GM18870 (cell line): ENCODE results near the gene SPIRE1.
"Not testable (repeated sequence)": the region's sequence is repeated elsewhere in the genome, so short reads cannot be mapped to it uniquely, and the experiment has no call there.

Source experiments
- ATAC-seq: cut with Tn5 transposase; IDR thresholded peaks from one replicate; pipeline ENCODE4 v1.9.1; 2021; ENCODE audit warnings: moderate library complexity; ENCODE audit not compliant: unreplicated experiment

SPIRE1 gene

DNA sequence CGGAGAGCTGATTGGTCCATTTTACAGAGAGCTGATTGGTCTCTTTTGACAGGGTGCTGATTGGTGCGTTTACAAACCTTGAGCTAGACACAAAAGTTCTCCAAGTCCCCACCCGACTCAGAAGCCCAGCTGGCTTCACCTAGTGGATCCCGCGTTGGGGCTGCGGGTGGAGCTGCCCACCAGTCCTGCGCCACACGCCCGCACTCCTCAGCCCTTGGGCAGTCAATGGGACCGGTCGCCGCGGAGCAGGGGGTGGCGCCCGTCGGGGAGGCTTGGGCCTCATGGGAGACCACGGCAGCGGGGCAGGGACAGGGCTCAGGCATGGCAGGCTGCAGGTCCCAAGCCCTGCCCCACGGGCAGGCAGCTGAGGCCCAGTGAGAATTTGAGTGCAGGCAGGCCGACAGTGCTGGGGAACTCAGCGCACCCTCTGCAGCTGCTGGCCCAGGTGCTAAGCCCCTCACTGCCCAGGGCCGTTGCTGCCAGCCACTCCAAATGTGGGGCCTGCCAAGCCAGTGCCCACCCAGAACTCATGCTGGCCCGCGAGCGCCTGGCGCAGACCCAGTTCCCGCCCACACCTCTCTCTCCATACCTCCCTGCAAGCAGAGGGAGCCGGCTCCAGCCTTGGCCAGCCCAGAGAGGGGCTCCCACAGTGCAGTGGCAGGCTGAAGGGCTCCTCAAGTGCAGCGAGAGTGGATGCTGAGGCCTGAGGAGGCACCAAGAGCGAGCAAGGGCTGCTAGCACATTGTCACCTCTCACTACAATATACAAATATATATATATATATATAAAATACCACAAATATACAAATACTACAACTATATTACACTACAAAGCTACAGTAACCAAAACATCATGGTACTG, 100.7 kb downstream of the SPIRE1 start:
- ATAC-seq, result no peak

DNA sequence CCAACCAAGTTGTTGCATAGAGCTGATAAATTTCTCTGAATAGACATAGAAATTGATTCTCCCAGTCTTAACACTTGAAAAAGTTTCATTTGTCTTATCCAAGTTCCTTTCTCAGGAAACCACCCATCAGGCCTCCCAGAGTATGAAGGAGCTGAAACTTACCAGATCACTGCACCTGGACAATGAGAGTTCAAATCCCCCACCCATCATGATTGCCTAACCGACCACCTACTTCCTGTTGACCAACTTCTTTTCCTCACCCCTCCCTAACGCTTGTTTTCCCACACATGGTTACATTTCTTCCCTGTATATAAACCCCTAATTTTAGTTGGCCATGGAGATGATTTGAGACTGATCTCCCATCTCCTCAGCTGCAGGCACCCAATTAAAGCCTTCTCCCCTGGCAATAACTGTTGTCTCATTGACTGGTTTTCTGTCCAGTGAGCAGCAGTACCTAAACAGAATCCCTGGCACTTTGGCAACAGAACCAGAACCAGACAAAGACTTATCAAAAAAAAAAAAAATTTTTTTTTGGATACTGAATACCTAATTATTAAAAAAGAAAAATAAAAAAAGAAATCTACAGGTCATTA, 103.0 kb downstream of the SPIRE1 start:
- ATAC-seq, result no peak

DNA sequence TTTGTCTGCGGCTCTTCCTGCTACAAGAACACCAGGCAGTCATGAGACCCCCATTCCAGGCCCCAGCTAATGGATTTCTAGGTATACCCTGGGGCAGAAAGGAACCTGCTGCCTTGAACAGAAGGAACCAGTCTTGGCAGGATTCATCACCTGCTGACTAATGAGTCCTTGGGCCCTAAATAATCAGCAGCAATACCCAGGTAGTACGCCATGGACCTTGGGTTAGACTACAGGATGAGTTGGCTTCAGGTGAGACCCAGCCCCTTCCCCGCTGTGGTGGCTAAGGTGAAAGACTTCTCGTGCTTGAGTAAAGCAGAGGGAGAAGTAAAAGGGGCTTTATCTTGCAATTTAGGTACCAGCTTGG, 105.0 kb downstream of the SPIRE1 start:
- ATAC-seq, result no peak

DNA sequence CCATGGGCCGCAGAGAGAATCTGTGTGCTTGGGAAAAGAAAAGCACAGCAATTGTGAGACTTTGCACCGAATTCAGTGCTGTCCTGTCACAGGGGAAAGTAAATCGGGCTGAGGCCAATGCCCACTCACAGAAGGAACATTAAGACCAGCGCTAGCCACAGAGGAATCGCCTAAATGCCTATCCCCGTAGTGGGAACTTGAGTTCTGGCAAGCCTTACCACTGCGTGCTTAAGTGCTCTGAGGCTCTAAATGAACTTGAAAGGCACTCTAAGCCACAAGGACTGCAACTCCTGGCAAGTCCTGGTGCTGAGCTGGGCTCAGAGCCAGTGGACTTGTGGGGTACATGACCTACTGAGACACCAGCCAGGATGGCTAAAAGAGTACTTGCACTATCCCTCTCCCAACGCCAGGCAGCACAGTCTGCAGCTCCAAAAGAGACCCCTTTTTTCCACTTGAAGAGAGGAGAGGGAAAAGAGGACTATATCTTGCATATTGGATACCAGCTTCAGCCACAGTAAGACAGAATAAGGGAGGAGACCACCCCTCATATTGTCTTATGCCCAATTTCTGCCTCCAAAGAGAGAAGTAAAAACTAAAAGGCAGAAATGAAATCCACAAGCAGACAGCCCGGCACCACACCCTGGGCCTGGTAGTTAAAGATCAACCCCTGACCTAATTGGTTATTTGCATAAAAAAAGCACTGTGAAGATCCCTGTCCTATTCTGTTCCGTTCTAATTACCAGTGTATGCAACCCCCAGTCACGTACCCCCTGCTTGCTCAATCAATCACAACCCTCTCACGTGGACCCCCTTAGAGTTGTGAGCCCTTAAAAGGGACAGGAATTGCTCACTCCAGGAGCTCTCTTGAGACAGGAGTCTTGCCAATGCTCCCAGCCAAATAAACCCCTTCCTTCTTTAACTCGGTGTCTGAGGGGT, 105.7 kb downstream of the SPIRE1 start:
- ATAC-seq, result not testable (repeated sequence)

DNA sequence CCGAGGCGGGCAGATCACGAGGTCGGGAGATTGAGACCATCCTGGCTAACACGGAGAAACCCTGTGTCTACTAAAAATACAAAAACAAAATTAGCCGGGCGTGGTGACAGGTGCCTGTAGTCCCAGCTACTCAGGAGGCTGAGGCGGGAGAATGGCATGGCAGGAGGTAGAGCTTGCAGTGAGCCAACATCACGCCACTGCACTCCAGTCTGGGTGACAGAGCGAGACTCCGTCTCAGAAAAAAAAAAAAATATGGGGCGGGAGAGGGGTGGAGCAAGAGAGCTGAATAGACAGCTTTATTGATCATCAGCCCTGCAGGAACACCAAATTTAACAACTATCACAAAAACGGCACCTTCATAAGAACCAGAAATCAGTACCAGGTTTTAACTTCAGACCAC, 106.4 kb downstream of the SPIRE1 start:
- ATAC-seq, result not testable (repeated sequence)

DNA sequence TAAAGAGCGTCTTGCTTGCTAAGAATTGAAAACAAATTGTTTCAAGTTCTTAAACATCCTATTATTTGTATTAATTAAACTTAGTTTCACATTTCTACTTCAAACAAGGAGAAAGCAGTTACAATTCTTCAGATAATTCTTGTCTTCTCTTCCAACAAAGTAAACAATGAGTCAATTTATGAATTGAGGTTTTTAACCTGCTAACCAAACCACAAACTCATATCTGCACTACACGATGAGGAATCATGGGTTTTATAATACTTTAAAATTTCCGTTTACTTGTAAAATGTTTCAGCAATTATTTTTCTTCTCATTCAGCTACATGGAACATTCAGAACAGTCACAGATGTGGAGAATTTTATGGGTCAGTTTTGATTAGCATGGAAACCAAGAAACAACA, 114.2 kb downstream of the SPIRE1 start:
- no peak for ATAC-seq

DNA sequence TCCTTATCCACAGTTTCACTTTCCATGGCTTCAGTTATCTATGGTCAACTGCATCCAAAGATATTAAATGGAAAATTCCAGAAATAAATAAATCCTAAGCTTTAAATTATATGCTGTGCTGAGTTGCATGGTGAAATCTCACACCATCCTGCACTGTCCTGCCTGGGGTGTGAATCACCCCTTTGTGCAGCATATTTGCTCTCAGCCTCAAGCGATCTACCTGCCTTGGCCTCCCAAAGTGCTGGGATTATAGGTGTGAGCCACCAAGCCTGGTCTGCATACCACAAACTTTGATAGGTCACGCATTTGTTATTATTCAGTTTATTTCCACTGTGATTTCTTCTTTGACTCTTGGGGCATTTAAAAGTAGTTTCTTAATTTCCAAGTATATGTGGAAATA, 117.2 kb downstream of the SPIRE1 start:
- ATAC-seq, result no peak

DNA sequence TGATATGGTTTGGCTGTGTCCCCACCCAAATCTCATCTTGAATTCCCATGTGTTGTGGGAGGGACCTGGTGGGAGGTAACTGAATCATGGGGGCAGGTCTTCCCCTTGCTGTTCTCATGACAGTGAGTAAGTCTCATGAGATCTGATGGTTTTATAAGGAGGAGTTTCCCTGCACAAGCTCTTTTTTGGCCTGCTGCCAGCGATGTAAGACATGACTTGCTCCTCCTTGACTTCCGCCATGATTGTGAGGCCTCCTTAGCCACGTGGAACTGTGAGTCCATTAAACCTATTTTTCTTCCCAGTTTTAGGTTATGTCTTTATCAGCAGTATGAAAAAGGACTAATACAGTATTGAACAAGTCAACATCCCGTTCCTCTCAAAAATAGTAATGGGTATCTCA, 118.7 kb downstream of the SPIRE1 start:
- not testable (repeated sequence) for ATAC-seq

DNA sequence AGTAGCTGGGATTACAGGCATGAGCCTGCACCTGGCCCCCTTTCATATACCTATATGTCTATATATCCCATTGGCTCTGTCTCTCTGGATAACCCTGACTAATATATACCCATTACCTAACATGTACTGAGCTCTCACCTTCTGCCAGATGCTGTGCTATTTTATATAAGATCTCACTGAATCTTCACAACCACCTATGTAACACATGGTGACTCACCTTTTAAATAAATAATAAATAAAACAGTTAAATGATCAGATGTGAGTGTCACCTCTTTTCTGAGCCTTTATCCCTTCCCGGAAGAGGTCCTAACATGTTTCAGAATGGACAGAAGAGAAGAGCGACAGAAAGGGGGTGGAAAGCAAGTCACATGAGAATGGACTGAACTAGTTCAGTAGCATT, 123.1 kb downstream of the SPIRE1 start:
- no peak for ATAC-seq

DNA sequence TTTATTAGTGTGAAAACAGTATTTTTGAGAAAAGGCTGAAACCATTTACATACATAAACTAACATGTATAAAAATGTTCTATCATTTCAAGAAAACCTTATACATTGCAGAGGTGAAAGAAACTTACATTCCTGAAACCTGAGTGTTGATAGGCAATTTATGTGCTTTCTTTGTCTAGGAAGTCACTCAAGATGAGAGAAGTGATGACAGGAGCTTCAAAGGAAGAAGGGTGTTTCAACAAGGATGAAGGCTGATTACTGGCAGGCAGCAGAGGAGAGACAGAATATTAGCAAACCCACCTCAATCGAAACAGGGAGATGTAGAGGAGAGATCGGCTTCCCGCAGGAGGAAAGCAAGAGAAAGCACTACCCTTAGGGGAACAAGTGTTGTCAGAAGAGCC, 125.2 kb downstream of the SPIRE1 start:
- ATAC-seq, result no peak

DNA sequence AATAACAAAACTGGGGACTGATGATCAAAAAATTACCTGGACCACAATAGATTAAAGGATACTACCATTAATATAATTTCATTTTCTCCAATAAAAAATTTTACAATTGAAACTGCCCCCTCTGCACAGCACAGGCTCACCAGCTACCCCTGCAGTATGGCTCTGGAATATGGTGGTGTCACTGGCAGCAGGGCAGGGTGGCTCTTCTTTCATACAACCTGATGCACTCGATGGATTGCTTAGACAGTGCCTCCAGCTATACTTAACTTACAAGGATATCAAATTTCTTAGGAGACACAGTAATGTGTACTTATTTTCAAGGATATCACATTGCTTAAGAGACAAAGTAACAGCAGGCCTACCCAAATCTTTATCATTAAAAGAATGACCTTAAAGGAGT, 126.2 kb downstream of the SPIRE1 start:
- no peak for ATAC-seq

DNA sequence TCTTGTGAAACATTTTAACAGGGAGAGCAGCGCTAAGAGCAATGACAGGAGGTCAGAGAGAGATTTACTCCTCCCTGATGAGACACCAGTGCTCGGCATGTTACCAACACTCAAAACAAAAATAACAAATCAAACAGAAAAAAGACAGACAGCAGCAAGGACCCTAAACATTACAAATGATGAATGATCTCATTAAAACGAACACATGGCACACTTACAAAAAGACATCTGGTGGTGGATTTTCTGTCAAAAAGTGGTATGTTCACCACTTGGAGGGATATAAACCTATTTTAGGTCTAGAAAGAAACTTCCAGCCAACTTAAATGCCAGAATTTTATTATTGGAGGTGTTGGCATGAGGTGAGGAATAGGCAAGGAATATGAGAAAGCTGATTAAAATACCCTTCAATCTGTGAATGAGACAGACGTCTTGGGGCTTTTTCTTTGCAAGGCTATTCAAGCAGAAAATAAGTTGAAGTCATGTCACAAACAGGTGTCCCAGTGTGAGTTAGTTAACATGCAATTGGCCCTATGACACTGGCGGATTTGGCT, 137.4 kb downstream of the SPIRE1 start:
- no peak for ATAC-seq

DNA sequence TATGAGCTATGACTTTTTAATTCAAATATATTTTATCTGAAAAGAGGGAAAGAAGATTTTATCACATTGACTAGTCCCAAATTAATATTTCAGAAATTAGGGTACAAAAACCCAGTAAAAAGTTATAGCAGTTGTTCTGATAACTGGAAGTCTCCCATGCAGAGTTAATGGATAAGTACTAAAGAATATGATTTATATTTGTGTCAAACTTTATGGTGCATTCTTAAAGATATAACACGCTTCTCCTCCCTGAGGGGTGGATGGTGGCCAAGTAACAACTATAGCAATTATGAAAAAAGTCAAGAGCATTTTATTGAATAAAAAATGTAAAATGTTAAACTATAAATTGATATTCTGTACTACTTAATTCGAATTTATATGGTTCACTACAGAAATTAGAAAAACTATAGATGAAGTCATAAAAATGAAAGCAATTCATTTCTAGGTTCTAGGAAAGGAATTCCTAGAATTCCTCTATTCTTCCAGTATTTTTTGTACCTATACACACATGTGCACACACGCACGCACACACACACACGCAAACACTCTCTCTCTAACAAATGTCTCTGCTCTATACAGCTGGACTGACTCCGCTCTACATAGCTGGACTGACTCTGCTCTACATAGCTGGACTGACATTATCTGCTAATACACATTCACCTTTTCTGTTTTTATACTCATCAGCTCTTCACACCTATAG, 138.9 kb downstream of the SPIRE1 start:
- no peak for ATAC-seq

DNA sequence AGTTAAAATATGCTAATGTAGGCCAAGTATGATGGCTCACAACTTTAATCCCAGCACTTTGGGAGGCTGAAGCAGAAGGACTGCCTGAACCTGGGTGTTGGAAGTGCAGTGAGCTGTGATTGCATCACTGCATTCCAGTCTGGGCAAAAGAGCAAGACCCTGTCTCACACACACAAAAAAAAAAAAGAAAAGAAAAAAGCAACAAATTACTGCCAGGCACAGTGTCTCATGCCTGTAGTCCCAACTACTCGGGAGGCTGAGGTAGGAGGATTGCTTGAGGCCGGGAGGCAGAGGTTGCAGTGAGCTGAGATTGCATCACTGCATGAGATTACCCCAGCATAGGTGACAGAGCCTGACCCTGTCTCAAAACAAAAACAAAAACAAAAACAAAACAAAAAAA, 139.6 kb downstream of the SPIRE1 start:
- ATAC-seq, result no peak

DNA sequence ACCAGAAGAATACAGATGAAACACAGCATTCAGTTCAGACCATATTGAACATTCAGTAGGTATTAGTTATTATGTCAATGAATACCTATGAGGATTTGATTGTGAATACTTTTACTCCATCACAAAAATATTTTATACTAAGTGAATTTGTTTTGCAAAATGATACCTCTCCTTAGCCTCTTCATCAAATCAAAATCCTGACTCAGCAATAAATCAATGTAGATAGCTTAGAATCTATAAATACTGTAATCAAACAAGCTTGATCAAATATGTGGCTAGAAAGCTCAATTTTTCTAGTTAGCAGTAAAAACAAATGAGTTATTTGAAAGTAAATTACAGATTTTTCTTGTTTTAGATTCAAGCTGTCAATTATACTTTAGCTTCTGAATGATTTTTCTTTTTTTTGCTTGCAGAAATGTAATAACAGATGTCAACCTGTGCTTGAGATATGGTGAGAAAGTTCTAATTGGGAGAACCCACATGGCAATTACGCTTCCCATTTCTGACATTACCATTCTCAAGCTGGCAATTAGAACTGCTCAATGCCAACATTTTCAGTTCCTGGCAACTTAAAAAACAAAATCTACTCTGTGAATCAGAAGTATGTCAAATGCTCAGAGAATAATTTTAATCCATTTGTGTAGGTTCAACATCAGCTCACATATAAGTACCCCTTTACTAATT, 140.6 kb downstream of the SPIRE1 start:
- ATAC-seq, result no peak

DNA sequence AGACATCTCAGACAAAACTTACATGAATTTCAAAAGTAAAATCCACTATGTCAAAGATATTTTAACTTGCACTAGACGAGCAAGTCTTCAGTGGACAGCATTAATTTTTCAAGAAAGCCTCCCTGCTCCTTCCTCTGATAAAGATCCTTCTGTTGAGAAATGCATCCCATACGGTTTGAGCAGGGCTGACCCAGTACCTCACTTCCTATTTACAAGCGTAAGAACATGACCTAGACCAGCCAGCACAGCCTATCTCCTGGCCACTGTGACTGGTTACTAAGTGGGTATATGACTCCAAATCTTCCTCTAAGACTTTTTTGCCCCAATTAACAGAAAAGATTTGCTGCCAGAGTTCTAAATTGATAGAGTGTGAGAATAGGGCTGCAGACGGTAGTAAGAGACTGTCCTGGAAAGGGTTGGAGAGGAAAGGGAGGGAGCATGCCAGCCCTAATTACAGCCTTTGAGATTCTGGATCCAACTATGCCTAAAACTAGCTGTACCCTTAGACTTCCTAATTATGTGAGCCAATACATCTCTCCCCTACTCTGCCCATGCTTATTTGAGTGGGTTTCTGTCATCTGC, 141.8 kb downstream of the SPIRE1 start:
- no peak for ATAC-seq

DNA sequence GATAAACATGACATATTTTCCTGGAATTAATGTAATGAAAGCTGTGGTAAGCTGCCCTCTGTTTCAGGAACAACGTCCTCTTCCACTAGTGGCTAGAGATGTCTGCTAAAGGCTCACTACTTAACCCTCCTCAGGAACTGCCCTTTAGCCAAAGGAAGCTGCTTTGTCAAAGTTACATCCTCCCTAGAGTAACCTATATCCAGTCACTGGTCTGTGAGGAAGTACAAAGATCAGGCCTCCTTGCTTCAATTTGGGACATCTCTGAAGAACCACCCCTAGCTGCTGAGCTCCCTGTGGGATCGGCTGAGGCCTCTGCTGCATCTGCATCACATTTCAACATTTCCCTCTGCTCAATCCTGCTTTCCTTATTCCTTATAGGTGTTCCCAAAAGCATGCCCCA, 142.4 kb downstream of the SPIRE1 start:
- ATAC-seq, result no peak

DNA sequence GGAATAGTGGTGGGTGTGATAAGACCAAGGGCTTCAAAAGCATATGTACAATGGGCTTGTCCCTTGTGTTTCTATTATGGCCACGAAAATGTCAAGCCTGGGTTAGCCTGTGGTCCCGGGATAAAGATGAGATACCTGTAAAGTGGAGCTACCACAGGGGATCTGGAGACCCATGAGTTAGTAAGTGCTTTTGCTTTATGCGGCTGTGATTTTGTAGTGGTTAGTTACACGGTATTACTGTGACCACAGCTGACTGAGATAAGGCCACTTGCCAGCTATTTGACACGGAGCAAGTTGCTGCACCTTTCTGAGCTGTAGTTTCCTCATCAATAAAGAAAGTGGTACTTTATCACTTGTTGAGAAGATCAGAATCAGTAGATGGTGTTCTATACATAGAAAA, 150.9 kb downstream of the SPIRE1 start:
- ATAC-seq, result no peak

DNA sequence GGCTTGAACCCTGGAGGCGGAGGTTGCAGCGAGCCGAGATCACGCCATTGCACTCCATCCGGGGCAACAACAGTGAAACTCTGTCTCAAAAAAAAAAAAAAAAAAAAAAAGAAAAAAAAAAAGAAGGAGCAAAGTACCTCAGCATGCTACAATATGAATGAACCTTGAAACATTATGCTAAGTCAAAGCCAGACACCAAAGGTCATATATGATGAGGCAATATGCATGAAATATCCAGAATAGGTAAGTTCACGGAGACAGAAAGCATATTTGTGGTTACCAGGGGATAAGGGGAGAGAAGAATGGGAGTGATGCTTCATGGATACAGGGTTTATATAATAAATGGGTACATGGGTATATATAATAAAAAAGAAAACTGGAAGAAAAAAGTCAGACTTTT, 156.9 kb downstream of the SPIRE1 start:
- no peak for ATAC-seq

DNA sequence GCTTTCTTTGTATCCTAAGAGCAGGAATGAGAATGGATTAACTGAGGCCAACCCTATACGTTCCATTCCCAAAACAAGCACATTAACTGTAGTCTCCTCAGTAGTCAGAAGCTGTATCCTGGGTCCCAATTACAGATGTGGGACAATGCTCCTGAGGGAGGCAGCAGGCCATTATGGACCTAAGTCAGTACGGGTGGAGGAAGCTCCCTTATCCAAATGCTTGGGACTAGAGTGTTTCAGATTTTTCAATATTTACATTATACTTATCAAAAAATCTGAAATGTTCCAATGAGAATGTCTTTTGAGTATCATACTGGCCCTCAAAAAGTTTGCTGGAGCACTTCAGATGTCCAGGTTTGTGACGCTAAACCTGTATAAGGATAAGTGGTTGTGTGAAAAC, 160.1 kb downstream of the SPIRE1 start:
- ATAC-seq, result no peak
